HEK293 (cell line): ENCODE results near the gene F10.

Experiments
- CTCF ChIA-PET: fragments of 350-600 bp; formaldehyde crosslinking; extraction: SDS; loops from one replicate; lab custom pipeline; 2021; ENCODE audit warnings: antibody characterized with exemption; lab: Yijun Ruan, JAX
- POLR2A ChIA-PET: fragments of 300-600 bp; formaldehyde crosslinking; extraction: SDS; loops from one replicate; lab custom pipeline; 2020; ENCODE audit warnings: antibody characterized with exemption, inconsistent platforms; lab: Yijun Ruan, JAX
- H3K27ac ChIP-seq: fragments of 200-500 bp; sonication (Bioruptor generic); 2 replicates; pipeline ENCODE4 v1.5.1; 2014; ENCODE audit warnings: low read depth, low read length, control low read depth, inconsistent platforms; ENCODE audit errors: extremely low read depth
- H3K36me3 ChIP-seq, 2 experiments: fragments of 200-500 bp in 1 of 2; sonication (Bioruptor generic) in 1 of 2; 1 replicate in 1 of 2; 2 replicates in 1 of 2; pipeline ENCODE4 v1.5.1; 2014 to 2017; ENCODE audit warnings: inconsistent platforms in 2 of 2, low read length in 2 of 2; ENCODE audit not compliant: control insufficient read depth in 2 of 2, insufficient read depth in 1 of 2
- H3K4me1 ChIP-seq: fragments of 200-500 bp; sonication (Bioruptor generic); 2 replicates; pipeline ENCODE4 v1.5.1; 2014; ENCODE audit warnings: mild to moderate bottlenecking, low read length, inconsistent platforms; ENCODE audit not compliant: control insufficient read depth, insufficient read depth
- H3K4me3 ChIP-seq: 2 replicates; pipeline ENCODE4 v1.5.1; 2011; ENCODE audit warnings: low read depth, mild to moderate bottlenecking, control low read depth, low read length, moderate library complexity
- H3K9me3 ChIP-seq: fragments of 200-500 bp; sonication (Bioruptor generic); 2 replicates; pipeline ENCODE4 v1.5.1; 2014; ENCODE audit warnings: low read depth, low read length, inconsistent platforms; ENCODE audit not compliant: control insufficient read depth, insufficient read depth
- KLF7 ChIP-seq: fragments of 450-650 bp; formaldehyde crosslinking; IDR thresholded peaks from 2 replicates; pipeline ENCODE4 v1.5.1; 2016; ENCODE audit warnings: missing biosample characterization, missing genetic modification characterization, borderline replicate concordance
- OVOL3 ChIP-seq: fragments of 450-650 bp; formaldehyde crosslinking; IDR thresholded peaks from 2 replicates; pipeline ENCODE4 v1.5.1; 2016; ENCODE audit warnings: missing biosample characterization, missing genetic modification characterization
- SCRT2 ChIP-seq: fragments of 450-650 bp; formaldehyde crosslinking; IDR thresholded peaks from 2 replicates; pipeline ENCODE4 v1.5.1; 2016; ENCODE audit warnings: missing biosample characterization, missing genetic modification characterization
- TRIM28 ChIP-seq: IDR thresholded peaks from 2 replicates; pipeline ENCODE4 v1.6.1; 2011; ENCODE audit warnings: low read length, control low read depth, borderline replicate concordance
- ZNF112 ChIP-seq: fragments of 450-650 bp; formaldehyde crosslinking; IDR thresholded peaks from 2 replicates; pipeline ENCODE4 v1.5.0; 2017; ENCODE audit warnings: missing biosample characterization, missing genetic modification characterization
- ZNF133 ChIP-seq: fragments of 450-650 bp; formaldehyde crosslinking; IDR thresholded peaks from 2 replicates; pipeline ENCODE4 v1.5.1; 2016; ENCODE audit warnings: missing biosample characterization, missing genetic modification characterization
- ZNF155 ChIP-seq: fragments of 450-650 bp; formaldehyde crosslinking; IDR thresholded peaks from 2 replicates; pipeline ENCODE4 v1.5.1; 2016; ENCODE audit warnings: missing biosample characterization, missing genetic modification characterization
- ZNF211 ChIP-seq: fragments of 450-650 bp; formaldehyde crosslinking; IDR thresholded peaks from 2 replicates; pipeline ENCODE4 v1.5.1; 2016; ENCODE audit warnings: low read depth, missing biosample characterization, missing genetic modification characterization
- ZNF24 ChIP-seq: fragments of 450-650 bp; formaldehyde crosslinking; IDR thresholded peaks from 2 replicates; pipeline ENCODE4 v1.5.1; 2016; ENCODE audit warnings: missing biosample characterization, missing genetic modification characterization
- ZNF266 ChIP-seq: fragments of 450-650 bp; formaldehyde crosslinking; IDR thresholded peaks from 2 replicates; pipeline ENCODE4 v1.5.1; 2016; ENCODE audit warnings: missing biosample characterization, missing genetic modification characterization, low read depth
- ZNF324 ChIP-seq: fragments of 450-650 bp; formaldehyde crosslinking; IDR thresholded peaks from 2 replicates; pipeline ENCODE4 v1.5.1; 2016; ENCODE audit warnings: missing biosample characterization, missing genetic modification characterization
- ZNF341 ChIP-seq: fragments of 450-650 bp; formaldehyde crosslinking; IDR thresholded peaks from 2 replicates; pipeline ENCODE4; 2016; ENCODE audit warnings: low read depth, missing biosample characterization, missing genetic modification characterization
- ZNF776 ChIP-seq: fragments of 450-650 bp; formaldehyde crosslinking; IDR thresholded peaks from 2 replicates; pipeline ENCODE4 v1.5.0; 2017; ENCODE audit warnings: missing biosample characterization, missing genetic modification characterization, borderline replicate concordance
- ZSCAN23 ChIP-seq: fragments of 450-650 bp; formaldehyde crosslinking; IDR thresholded peaks from 2 replicates; pipeline ENCODE4 v1.5.1; 2016; ENCODE audit warnings: missing biosample characterization, missing genetic modification characterization
- ZSCAN30 ChIP-seq: fragments of 450-650 bp; IDR thresholded peaks from 2 replicates; pipeline ENCODE4 v1.5.1; 2018; ENCODE audit warnings: missing biosample characterization, mild to moderate bottlenecking, missing genetic modification characterization, moderate library complexity
- TF ChIP-seq, protein P1 (sequence below): fragments of 450-650 bp; formaldehyde crosslinking; IDR thresholded peaks from 2 replicates; pipeline ENCODE4 v1.5.1; 2016; ENCODE audit warnings: missing biosample characterization, missing genetic modification characterization
- TF ChIP-seq, protein P2 (sequence below): fragments of 450-650 bp; formaldehyde crosslinking; IDR thresholded peaks from 2 replicates; pipeline ENCODE4 v1.5.1; 2016; ENCODE audit warnings: missing biosample characterization, missing genetic modification characterization, borderline replicate concordance
- TF ChIP-seq, protein P3 (sequence below): fragments of 450-650 bp; formaldehyde crosslinking; conservative IDR thresholded peaks from 2 replicates; pipeline ENCODE4 v1.5.1; 2016; ENCODE audit warnings: low read depth, missing biosample characterization, missing genetic modification characterization
- TF ChIP-seq, protein P4 (sequence below): fragments of 450-650 bp; IDR thresholded peaks from 2 replicates; pipeline ENCODE4 v1.5.1; 2018; ENCODE audit warnings: missing biosample characterization, missing genetic modification characterization
- TF ChIP-seq, protein P5 (sequence below): fragments of 450-650 bp; formaldehyde crosslinking; IDR thresholded peaks from 2 replicates; pipeline ENCODE4 v1.5.1; 2016; ENCODE audit warnings: missing biosample characterization, missing genetic modification characterization

Gene F10

DNA sequence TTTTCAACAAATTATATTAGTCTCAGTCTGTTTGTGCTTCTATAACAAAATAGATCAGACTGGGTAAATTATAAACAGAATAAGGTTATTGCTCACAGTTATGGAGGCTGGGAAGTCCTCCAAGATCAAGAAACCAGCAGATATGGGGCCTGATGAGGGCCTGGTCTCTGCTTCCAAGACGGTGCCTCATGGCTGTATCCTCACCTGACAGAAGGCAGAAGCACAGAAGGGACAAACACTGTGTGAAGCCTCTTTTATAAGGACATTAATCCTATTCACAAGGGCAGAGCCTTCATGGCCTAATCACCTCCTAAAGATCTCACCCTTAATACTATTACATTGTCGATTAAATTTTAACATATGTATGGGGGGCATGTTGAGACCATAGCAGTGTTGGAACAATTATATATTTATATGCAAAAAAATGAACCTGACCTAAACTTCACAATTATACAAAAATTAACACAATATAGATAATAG is 12.7 kb downstream of the F10 start (continued):
- TF ChIP-seq, protein P1, sequence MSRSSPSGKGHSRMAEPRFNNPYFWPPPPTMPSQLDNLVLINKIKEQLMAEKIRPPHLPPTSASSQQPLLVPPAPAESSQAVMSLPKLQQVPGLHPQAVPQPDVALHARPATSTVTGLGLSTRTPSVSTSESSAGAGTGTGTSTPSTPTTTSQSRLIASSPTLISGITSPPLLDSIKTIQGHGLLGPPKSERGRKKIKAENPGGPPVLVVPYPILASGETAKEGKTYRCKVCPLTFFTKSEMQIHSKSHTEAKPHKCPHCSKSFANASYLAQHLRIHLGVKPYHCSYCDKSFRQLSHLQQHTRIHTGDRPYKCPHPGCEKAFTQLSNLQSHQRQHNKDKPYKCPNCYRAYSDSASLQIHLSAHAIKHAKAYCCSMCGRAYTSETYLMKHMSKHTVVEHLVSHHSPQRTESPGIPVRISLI (tag by site-specific recombination), result no peak
- TF ChIP-seq ZSCAN23 (tag by site-specific recombination), result no peak
- TF ChIP-seq, protein P2, sequence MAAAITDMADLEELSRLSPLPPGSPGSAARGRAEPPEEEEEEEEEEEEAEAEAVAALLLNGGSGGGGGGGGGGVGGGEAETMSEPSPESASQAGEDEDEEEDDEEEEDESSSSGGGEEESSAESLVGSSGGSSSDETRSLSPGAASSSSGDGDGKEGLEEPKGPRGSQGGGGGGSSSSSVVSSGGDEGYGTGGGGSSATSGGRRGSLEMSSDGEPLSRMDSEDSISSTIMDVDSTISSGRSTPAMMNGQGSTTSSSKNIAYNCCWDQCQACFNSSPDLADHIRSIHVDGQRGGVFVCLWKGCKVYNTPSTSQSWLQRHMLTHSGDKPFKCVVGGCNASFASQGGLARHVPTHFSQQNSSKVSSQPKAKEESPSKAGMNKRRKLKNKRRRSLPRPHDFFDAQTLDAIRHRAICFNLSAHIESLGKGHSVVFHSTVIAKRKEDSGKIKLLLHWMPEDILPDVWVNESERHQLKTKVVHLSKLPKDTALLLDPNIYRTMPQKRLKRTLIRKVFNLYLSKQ (tag by site-specific recombination), result no peak
- no peak for TF ChIP-seq ZNF341 (tag by site-specific recombination)

DNA sequence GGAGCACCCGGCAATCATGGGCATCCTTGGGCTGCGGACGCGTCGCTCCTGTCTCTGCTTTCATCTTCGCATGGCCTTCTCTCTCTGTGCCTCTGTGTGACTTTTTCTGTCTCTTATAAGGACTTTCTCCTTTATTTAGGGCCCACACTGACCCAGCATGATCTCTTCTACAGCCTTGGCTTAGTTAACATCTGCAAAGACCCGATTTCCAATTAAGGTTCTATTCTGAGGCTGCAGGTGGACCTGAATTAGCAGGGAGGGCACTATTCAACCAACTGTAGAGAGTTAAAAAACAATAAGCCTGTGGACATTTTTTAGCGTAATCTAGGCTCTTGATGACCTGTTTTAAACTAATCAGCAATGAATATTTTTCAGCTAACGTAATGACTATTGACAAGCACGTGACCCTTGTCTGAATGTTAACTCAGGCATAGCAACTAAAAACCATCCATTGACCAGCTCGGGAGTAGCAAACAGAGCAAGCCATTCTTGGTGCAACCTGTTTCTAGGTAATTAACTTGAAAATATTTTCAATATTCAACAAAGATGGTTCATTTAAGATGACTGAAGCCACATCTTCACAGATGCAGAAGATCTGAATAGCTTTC is 15.2 kb downstream of the F10 start:
- Histone ChIP-seq H3K36me3 (no peaks in the 10 kb centered on the region), H3K9me3 (no peaks in the 10 kb centered on the region), H3K4me3 (no peak overlapping the region), H3K4me1 (no peaks in the 10 kb centered on the region), H3K27ac (no peak overlapping the region)
- TF ChIP-seq KLF7, result no peak
- no peak for TF ChIP-seq ZNF324 (tag by site-specific recombination)
- no peak for TF ChIP-seq ZNF211
- TF ChIP-seq OVOL3 (tag by site-specific recombination), result no peak
- no peak for TF ChIP-seq SCRT2 (tag by site-specific recombination)
- TF ChIP-seq ZNF155 (tag by site-specific recombination), result no peak
- no peak for TF ChIP-seq ZNF133 (tag by site-specific recombination)
- TF ChIP-seq ZNF776 (tag by site-specific recombination), result no peak
- TF ChIP-seq ZNF24 (tag by site-specific recombination), result no peak
- no peak for TF ChIP-seq ZSCAN30 (tag by site-specific recombination)
- no peak for TF ChIP-seq ZNF266 (tag by site-specific recombination)
- no peak for TF ChIP-seq ZNF112
- TF ChIP-seq, protein P3, sequence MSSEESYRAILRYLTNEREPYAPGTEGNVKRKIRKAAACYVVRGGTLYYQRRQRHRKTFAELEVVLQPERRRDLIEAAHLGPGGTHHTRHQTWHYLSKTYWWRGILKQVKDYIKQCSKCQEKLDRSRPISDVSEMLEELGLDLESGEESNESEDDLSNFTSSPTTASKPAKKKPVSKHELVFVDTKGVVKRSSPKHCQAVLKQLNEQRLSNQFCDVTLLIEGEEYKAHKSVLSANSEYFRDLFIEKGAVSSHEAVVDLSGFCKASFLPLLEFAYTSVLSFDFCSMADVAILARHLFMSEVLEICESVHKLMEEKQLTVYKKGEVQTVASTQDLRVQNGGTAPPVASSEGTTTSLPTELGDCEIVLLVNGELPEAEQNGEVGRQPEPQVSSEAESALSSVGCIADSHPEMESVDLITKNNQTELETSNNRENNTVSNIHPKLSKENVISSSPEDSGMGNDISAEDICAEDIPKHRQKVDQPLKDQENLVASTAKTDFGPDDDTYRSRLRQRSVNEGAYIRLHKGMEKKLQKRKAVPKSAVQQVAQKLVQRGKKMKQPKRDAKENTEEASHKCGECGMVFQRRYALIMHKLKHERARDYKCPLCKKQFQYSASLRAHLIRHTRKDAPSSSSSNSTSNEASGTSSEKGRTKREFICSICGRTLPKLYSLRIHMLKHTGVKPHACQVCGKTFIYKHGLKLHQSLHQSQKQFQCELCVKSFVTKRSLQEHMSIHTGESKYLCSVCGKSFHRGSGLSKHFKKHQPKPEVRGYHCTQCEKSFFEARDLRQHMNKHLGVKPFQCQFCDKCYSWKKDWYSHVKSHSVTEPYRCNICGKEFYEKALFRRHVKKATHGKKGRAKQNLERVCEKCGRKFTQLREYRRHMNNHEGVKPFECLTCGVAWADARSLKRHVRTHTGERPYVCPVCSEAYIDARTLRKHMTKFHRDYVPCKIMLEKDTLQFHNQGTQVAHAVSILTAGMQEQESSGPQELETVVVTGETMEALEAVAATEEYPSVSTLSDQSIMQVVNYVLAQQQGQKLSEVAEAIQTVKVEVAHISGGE (tag by site-specific recombination), result no peak
- TF ChIP-seq, protein P4, sequence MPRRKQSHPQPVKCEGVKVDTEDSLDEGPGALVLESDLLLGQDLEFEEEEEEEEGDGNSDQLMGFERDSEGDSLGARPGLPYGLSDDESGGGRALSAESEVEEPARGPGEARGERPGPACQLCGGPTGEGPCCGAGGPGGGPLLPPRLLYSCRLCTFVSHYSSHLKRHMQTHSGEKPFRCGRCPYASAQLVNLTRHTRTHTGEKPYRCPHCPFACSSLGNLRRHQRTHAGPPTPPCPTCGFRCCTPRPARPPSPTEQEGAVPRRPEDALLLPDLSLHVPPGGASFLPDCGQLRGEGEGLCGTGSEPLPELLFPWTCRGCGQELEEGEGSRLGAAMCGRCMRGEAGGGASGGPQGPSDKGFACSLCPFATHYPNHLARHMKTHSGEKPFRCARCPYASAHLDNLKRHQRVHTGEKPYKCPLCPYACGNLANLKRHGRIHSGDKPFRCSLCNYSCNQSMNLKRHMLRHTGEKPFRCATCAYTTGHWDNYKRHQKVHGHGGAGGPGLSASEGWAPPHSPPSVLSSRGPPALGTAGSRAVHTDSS (tag by site-specific recombination), result no peak
- TF ChIP-seq, protein P5, sequence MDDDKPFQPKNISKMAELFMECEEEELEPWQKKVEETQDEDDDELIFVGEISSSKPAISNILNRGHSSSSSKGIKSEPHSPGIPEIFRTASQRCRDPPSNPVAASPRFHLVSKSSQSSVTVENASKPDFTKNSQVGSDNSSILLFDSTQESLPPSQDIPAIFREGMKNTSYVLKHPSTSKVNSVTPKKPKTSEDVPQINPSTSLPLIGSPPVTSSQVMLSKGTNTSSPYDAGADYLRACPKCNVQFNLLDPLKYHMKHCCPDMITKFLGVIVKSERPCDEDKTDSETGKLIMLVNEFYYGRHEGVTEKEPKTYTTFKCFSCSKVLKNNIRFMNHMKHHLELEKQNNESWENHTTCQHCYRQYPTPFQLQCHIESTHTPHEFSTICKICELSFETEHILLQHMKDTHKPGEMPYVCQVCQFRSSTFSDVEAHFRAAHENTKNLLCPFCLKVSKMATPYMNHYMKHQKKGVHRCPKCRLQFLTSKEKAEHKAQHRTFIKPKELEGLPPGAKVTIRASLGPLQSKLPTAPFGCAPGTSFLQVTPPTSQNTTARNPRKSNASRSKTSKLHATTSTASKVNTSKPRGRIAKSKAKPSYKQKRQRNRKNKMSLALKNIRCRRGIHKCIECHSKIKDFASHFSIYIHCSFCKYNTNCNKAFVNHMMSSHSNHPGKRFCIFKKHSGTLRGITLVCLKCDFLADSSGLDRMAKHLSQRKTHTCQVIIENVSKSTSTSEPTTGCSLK (tag by site-specific recombination), result no peak
- no peak for TF ChIP-seq TRIM28
- ChIA-PET POLR2A (no interaction called here), CTCF (no interaction called here)
